ENCODE measurements around the gene TRIM24. TPM values are rescaled to one million over a fixed set of nuclear protein-coding genes. Genes with fewer than 3 reads are reported as not detected.

Gene TRIM24
- polyA plus RNA-seq, 1 of the 3 experiments (the other 2 are of a cell fraction), result 5.3 TPM

DNA sequence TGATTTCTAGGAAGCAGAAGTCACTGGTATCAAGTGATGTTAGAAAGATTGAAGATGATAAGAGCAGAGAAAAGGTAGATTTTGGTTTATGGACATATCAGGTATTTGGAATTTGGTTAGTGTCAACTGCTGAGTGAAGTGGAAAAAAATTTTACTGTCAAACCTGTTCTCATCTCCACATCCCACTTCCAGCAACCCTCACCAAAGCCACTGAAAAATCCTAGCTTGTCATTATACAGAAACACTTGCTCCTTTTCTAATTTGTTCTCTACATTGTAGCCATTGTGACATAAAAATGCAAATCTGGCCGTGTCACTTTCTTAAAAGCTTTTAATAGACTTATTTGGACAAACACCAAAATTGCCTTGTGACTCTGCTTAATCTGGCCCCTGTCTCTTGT is 54.0 kb downstream of the TRIM24 start:
- Histone ChIP-seq H3K4me3 (ENCODE audit: low read depth in 2 of 2, low read length in 1 of 2) (no peak overlapping the region), H3K27ac (ENCODE audit: low read depth in 2 of 2, low read length in 1 of 2) (no peak overlapping the region), H3K9me2 (no peaks in the 10 kb centered on the region), H3K9ac (no peak overlapping the region), H2AFZ (ENCODE audit: low read depth) (no peak overlapping the region), H3K4me1 (ENCODE audit: control insufficient read depth in 1 of 2, insufficient read depth in 2 of 2, low read depth in 1 of 2, low read length in 1 of 2) (peaks cover 0 to 3% of the 10 kb centered on the region in 2 experiments; a peak in 1 of 4 replicates), H3F3A (replicated peaks; ENCODE audit: insufficient read depth) (no peaks in the 10 kb centered on the region), H3K4me2 (no peak overlapping the region), H3K36me3 (replicated peaks in 1 of 2; ENCODE audit: control insufficient read depth in 1 of 2, insufficient read depth in 2 of 2, low read length in 1 of 2) (peaks cover 14 to 32% of the 10 kb centered on the region in 2 experiments), H3K27me3 (ENCODE audit: insufficient read depth) (no peaks in the 10 kb centered on the region), H3K79me2 (ENCODE audit: insufficient read depth) (peaks cover 14% of the 10 kb centered on the region; the same call in 1 of the 2 replicates), H3K9me3 (no peaks in the 10 kb centered on the region), H4K20me1 (ENCODE audit: insufficient read depth) (no peaks in the 10 kb centered on the region)
- ChIA-PET POLR2A (no interaction called here), CTCF (no interaction called here)
- TF ChIP-seq, protein P1, sequence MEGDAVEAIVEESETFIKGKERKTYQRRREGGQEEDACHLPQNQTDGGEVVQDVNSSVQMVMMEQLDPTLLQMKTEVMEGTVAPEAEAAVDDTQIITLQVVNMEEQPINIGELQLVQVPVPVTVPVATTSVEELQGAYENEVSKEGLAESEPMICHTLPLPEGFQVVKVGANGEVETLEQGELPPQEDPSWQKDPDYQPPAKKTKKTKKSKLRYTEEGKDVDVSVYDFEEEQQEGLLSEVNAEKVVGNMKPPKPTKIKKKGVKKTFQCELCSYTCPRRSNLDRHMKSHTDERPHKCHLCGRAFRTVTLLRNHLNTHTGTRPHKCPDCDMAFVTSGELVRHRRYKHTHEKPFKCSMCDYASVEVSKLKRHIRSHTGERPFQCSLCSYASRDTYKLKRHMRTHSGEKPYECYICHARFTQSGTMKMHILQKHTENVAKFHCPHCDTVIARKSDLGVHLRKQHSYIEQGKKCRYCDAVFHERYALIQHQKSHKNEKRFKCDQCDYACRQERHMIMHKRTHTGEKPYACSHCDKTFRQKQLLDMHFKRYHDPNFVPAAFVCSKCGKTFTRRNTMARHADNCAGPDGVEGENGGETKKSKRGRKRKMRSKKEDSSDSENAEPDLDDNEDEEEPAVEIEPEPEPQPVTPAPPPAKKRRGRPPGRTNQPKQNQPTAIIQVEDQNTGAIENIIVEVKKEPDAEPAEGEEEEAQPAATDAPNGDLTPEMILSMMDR (IDR thresholded peaks at IDR 0.05), result no peak
- TF ChIP-seq SIN3A (IDR thresholded peaks at IDR 0.05; ENCODE audit: borderline replicate concordance, low read depth, low read length) (no peak), RCOR1 (IDR thresholded peaks at IDR 0.05; ENCODE audit: low read length) (no peak), SMC3 (IDR thresholded peaks at IDR 0.05; ENCODE audit: low read depth, low read length) (no peak), YY1 (IDR thresholded peaks at IDR 0.05; ENCODE audit: low read depth) (no peak), POLR2AphosphoS5 (IDR thresholded peaks at IDR 0.05; ENCODE audit: low read depth, low read length) (no peak), RXRA (IDR thresholded peaks at IDR 0.05; ENCODE audit: borderline replicate concordance, low read depth) (no peak), FOSL2 (IDR thresholded peaks at IDR 0.05; ENCODE audit: borderline replicate concordance, low read depth) (no peak), ELF1 (IDR thresholded peaks at IDR 0.05) (no peak), FOXJ3 (CRISPR knock-in tag; IDR thresholded peaks at IDR 0.05) (no peak), JUND (IDR thresholded peaks at IDR 0.05) (no peak), GATA2 (CRISPR knock-in tag; IDR thresholded peaks at IDR 0.05) (no peak), MXI1 (IDR thresholded peaks at IDR 0.05; ENCODE audit: low read depth, low read length) (no peak), RAD21 (IDR thresholded peaks at IDR 0.05; ENCODE audit: low read length) (no peak)
- TF ChIP-seq, protein P2, sequence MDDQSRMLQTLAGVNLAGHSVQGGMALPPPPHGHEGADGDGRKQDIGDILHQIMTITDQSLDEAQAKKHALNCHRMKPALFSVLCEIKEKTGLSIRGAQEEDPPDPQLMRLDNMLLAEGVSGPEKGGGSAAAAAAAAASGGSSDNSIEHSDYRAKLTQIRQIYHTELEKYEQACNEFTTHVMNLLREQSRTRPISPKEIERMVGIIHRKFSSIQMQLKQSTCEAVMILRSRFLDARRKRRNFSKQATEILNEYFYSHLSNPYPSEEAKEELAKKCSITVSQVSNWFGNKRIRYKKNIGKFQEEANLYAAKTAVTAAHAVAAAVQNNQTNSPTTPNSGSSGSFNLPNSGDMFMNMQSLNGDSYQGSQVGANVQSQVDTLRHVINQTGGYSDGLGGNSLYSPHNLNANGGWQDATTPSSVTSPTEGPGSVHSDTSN (IDR thresholded peaks at IDR 0.05), result no peak
- TF ChIP-seq, protein P3, sequence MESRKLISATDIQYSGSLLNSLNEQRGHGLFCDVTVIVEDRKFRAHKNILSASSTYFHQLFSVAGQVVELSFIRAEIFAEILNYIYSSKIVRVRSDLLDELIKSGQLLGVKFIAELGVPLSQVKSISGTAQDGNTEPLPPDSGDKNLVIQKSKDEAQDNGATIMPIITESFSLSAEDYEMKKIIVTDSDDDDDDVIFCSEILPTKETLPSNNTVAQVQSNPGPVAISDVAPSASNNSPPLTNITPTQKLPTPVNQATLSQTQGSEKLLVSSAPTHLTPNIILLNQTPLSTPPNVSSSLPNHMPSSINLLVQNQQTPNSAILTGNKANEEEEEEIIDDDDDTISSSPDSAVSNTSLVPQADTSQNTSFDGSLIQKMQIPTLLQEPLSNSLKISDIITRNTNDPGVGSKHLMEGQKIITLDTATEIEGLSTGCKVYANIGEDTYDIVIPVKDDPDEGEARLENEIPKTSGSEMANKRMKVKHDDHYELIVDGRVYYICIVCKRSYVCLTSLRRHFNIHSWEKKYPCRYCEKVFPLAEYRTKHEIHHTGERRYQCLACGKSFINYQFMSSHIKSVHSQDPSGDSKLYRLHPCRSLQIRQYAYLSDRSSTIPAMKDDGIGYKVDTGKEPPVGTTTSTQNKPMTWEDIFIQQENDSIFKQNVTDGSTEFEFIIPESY (IDR thresholded peaks at IDR 0.05; ENCODE audit: borderline replicate concordance, low read depth), result no peak
- TF ChIP-seq, protein P4, sequence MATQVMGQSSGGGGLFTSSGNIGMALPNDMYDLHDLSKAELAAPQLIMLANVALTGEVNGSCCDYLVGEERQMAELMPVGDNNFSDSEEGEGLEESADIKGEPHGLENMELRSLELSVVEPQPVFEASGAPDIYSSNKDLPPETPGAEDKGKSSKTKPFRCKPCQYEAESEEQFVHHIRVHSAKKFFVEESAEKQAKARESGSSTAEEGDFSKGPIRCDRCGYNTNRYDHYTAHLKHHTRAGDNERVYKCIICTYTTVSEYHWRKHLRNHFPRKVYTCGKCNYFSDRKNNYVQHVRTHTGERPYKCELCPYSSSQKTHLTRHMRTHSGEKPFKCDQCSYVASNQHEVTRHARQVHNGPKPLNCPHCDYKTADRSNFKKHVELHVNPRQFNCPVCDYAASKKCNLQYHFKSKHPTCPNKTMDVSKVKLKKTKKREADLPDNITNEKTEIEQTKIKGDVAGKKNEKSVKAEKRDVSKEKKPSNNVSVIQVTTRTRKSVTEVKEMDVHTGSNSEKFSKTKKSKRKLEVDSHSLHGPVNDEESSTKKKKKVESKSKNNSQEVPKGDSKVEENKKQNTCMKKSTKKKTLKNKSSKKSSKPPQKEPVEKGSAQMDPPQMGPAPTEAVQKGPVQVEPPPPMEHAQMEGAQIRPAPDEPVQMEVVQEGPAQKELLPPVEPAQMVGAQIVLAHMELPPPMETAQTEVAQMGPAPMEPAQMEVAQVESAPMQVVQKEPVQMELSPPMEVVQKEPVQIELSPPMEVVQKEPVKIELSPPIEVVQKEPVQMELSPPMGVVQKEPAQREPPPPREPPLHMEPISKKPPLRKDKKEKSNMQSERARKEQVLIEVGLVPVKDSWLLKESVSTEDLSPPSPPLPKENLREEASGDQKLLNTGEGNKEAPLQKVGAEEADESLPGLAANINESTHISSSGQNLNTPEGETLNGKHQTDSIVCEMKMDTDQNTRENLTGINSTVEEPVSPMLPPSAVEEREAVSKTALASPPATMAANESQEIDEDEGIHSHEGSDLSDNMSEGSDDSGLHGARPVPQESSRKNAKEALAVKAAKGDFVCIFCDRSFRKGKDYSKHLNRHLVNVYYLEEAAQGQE (IDR thresholded peaks at IDR 0.05; ENCODE audit: low read depth, low read length), result no peak
- DNase-seq, result no peak
- 79% methylated on average over 1 of the region's 1 CpG for WGBS (ENCODE audit: low lambda C conversion rate)

Data from SK-N-SH (cell line).